GM10248 (cell line): ENCODE results near the gene CALML6.

ENCODE experiments used
- CTCF ChIA-PET: fragments of 300-600 bp; sonication (Branson Sonifier 250); formaldehyde crosslinking; extraction: SDS; loops from one replicate; lab custom pipeline; 2021; ENCODE audit warnings: antibody characterized with exemption; lab: Yijun Ruan, JAX
- POLR2A ChIA-PET: fragments of 350-650 bp; sonication (Branson Sonifier 250); formaldehyde crosslinking; extraction: SDS; loops from one replicate; lab custom pipeline; 2020; ENCODE audit warnings: antibody characterized with exemption; lab: Yijun Ruan, JAX
- DNase-seq: peaks from one replicate; pipeline ENCODE4 v3.0.0; 2012; ENCODE audit errors: extremely low spot score
- CTCF ChIP-seq: IDR thresholded peaks from 2 replicates; pipeline ENCODE4 v1.5.1; 2012; ENCODE audit warnings: mild to moderate bottlenecking, low read depth; ENCODE audit errors: extremely low read depth, missing control alignments, control extremely low read depth

CALML6 gene

GRCh38 chr1:1875932-1876331 lies 39.1 kb upstream of the CALML6 start:
- ChIA-PET POLR2A (interaction anchor here (0.7 to 2.0 kb wide), 2 partner anchors 10 kb away, joined by 3 to 9 read pairs; no protein-coding TSS in a partner anchor), CTCF (interaction anchor here (0.9 to 1.5 kb wide), 3 partner anchors 8 to 15 kb away, joined by 3 to 4 read pairs (median 4); no protein-coding TSS in a partner anchor)
- no peak for TF ChIP-seq CTCF
- DNase-seq: no peak

GRCh38 chr1:1876335-1876930 lies 38.6 kb upstream of the CALML6 start:
- ChIA-PET POLR2A (interaction anchor here (0.7 to 2.0 kb wide), 3 partner anchors 9 to 152 kb away, joined by 3 to 9 read pairs (median 5); no protein-coding TSS in a partner anchor), CTCF (interaction anchor here (1.4 kb wide), 1 partner anchor 11 kb away, joined by 3 read pairs; no protein-coding TSS in a partner anchor)
- DNase-seq: no peak
- TF ChIP-seq CTCF: no peak

GRCh38 chr1:1877865-1878436 lies 37.1 kb upstream of the CALML6 start:
- TF ChIP-seq CTCF: no peak
- DNase-seq: no peak
- CTCF ChIA-PET: interaction anchor here (0.7 to 1.5 kb wide), 2 partner anchors 8 to 10 kb away, joined by 3 to 6 read pairs; no protein-coding TSS in a partner anchor
- POLR2A ChIA-PET: no interaction called here

- TF ChIP-seq CTCF: no peak
- ChIA-PET CTCF (interaction anchor here (1.2 to 2.4 kb wide), 5 partner anchors 10 to 100 kb away, joined by 3 to 11 read pairs (median 4); no protein-coding TSS in a partner anchor), POLR2A (interaction anchor here (0.7 kb wide), 1 partner anchor 1896 kb away, joined by 5 read pairs; no protein-coding TSS in a partner anchor)
- no peak for DNase-seq
Observed at GRCh38 chr1:1879942-1880341, 35.1 kb upstream of the CALML6 start.

GRCh38 chr1:1880617-1881312 lies 34.3 kb upstream of the CALML6 start:
- ChIA-PET POLR2A (no interaction called here), CTCF (interaction anchor here (0.9 to 2.4 kb wide), 5 partner anchors 11 to 96 kb away, joined by 3 to 11 read pairs (median 4); no protein-coding TSS in a partner anchor)
- no peak for DNase-seq
- TF ChIP-seq CTCF: no peak

- no peak for TF ChIP-seq CTCF
- POLR2A ChIA-PET: no interaction called here
- DNase-seq: no peak
- CTCF ChIA-PET: interaction anchor here (0.9 to 2.4 kb wide), 4 partner anchors 12 to 97 kb away, joined by 3 to 11 read pairs (median 5); no protein-coding TSS in a partner anchor
Observed at GRCh38 chr1:1881727-1882126, 33.3 kb upstream of the CALML6 start.
